ENCODE data around the gene ZNF154. TPM values are rescaled to one million over a fixed set of nuclear protein-coding genes. Genes with fewer than 3 reads are reported as not detected.

The ZNF154 gene
- 1.9 and 2.9 TPM in 2 replicates for total RNA-seq (2012; rRNA removed)
- polyA plus RNA-seq (2012; rRNA removed) = 1.5 and 2.2 TPM in 2 replicates
- 0.36 and 0.40 TPM in 2 replicates for polyA plus RNA-seq (2012; cell fraction: cytosol; rRNA removed)
- polyA plus RNA-seq (2012; cell fraction: nucleus; rRNA removed; ENCODE audit: low replicate concordance) = 3.4 and 16.3 TPM in 2 replicates
- percentile 78 among the genes with signal in this experiment for Bru-seq, nascent RNA
- BruChase-seq, experiment 1, labeled RNA remaining after a 6-hour chase = percentile 86 among the genes with signal in this experiment
- BruChase-seq, experiment 2, labeled RNA remaining after a 2-hour chase = percentile 84 among the genes with signal in this experiment
- long read RNA-seq, partial matches to known transcripts = 1 of 5 reads
- long read RNA-seq, other reads (novel, unspliced or antisense) = 4 of 5 reads

- in situ Hi-C loops (cut with MboI; ENCODE audit: low sequenced_read_pairs) = no loop called here
Measured at GRCh38 chr19:57708641-57709361, at the start of gene ZNF154. TSS of gene ZNF154 (minus strand) at chr19:57709204. CDS start at chr19:57708971, 233 bp downstream.

More at GRCh38 chr19:57708641-57709361, at the start of gene ZNF154:
- Histone ChIP-seq H2BK15ac (ENCODE audit: low read depth, low read length) (no peak within 1 kb of the TSS), H3K4me1 (ENCODE audit: control insufficient read depth, insufficient read depth, low read length) (peaks cover 7% of the 10 kb centered on the region), H3K18ac (ENCODE audit: low read depth, low read length) (peak within 1 kb of the TSS; percentile 29; the same call in 1 of the 2 replicates), H2AFZ (replicated peaks; ENCODE audit: low read length, poor library complexity) (peak within 1 kb of the TSS; percentile 98), H3K79me1 (ENCODE audit: low read depth in 1 of 2, low read length in 2 of 2) (peaks cover 17 to 34% of the 10 kb centered on the region in 2 experiments), H3K4ac (ENCODE audit: low read depth, low read length) (peak within 1 kb of the TSS; percentile 87), H3K9ac (ENCODE audit: low read depth, low read length) (peak within 1 kb of the TSS; percentile 81), H2BK5ac (ENCODE audit: low read depth, low read length, poor library complexity, severe bottlenecking) (no peak within 1 kb of the TSS), H4K20me1 (ENCODE audit: insufficient read depth, low read length) (no peaks in the 10 kb centered on the region), H2AK9ac (replicated peaks; ENCODE audit: low read depth, low read length, poor library complexity) (peak within 1 kb of the TSS; percentile 93), H3K4me3 (ENCODE audit: insufficient read depth, low read depth, low read length) (peak within 1 kb of the TSS; percentile 81), H4K91ac (ENCODE audit: insufficient read depth, low read depth, low read length) (peak within 1 kb of the TSS; percentile 1; the same call in 1 of the 2 replicates), H3K36me3 (ENCODE audit: control insufficient read depth, insufficient read depth, low read length) (peaks cover 16% of the 10 kb centered on the region), H3K27ac (ENCODE audit: insufficient read depth, low read length) (peak within 1 kb of the TSS; percentile 79), H4K5ac (ENCODE audit: low read depth, low read length) (peak within 1 kb of the TSS; percentile 71), H3K4me2 (ENCODE audit: low read depth, low read length) (peak within 1 kb of the TSS; percentile 92), H3K56ac (ENCODE audit: extremely low read depth, insufficient read depth, low read length) (peak within 1 kb of the TSS; percentile 10; the same call in 1 of the 2 replicates), H2BK20ac (ENCODE audit: low read depth, low read length) (no peak within 1 kb of the TSS; the same call in 1 of the 2 replicates), H3K14ac (replicated peaks; ENCODE audit: low read depth, low read length) (peak within 1 kb of the TSS; percentile 86), H3K9me1 (ENCODE audit: insufficient read depth, low read length) (no peaks in the 10 kb centered on the region), H3K27me3 (ENCODE audit: control insufficient read depth, insufficient read depth, low read length) (no peaks in the 10 kb centered on the region), H2AK5ac (ENCODE audit: low read depth, low read length) (peak within 1 kb of the TSS; percentile 75; the same call in 1 of the 2 replicates), H3K9me3 (ENCODE audit: control insufficient read depth, insufficient read depth, low read length) (peaks cover 30% of the 10 kb centered on the region), H4K8ac (ENCODE audit: low read depth in 2 of 2, low read length in 2 of 2) (peak within 1 kb of the TSS; percentile 81 to 95), H2BK120ac (ENCODE audit: low read depth, low read length) (0 out of 2 replicates have a peak within 1 kb of the TSS, but pooled peaks have one; percentile 0), H3K23ac (ENCODE audit: low read depth, low read length) (peak within 1 kb of the TSS; percentile 31)
- ChIA-PET POLR2A (ENCODE audit: unreplicated experiment) (interaction anchor here (0.6 kb wide), 1 partner anchor 243 kb away, joined by 10 read pairs; no protein-coding TSS in a partner anchor), CTCF (interaction anchor here (0.6 kb wide), 1 partner anchor 71 kb away, joined by 3 read pairs; no protein-coding TSS in a partner anchor)
- intact Hi-C loops (cut with micrococcal nuclease) = no loop called here
- DNase-seq (peak; percentile 67), ATAC-seq (ENCODE audit: low read depth) (peak; percentile 91)
- 3% methylated on average over 21 of the region's 53 CpGs; no CpG with 5 or more reads in 1 of the 2 experiments for WGBS, 2 experiments (ENCODE audit: extremely low coverage in 2 of 2, insufficient read length in 1 of 2)
- dilution Hi-C loops (cut with HindIII; ENCODE audit: low sequenced_read_pairs, unreplicated experiment) = no loop called here
- TSS peak; percentile 26 for BruUV-seq (replicated peaks)
- TF ChIP-seq MXI1 (IDR thresholded peaks at IDR 0.05; ENCODE audit: borderline replicate concordance, low read depth, low read length) (0 out of 2 replicates have a peak, but pooled peaks have one; percentile 45), NFE2L2 (IDR thresholded peaks at IDR 0.05; ENCODE audit: low read depth, low read length) (no peak), BHLHE40 (IDR thresholded peaks at IDR 0.05; ENCODE audit: low read depth, low read length) (peak; percentile 73), CEBPB (IDR thresholded peaks at IDR 0.05; ENCODE audit: low read depth, low read length) (no peak), RCOR1 (IDR thresholded peaks at IDR 0.05; ENCODE audit: insufficient replicate concordance, low read length) (no peak)
